ENCODE results near the gene SARS2.

SARS2 gene

DNA sequence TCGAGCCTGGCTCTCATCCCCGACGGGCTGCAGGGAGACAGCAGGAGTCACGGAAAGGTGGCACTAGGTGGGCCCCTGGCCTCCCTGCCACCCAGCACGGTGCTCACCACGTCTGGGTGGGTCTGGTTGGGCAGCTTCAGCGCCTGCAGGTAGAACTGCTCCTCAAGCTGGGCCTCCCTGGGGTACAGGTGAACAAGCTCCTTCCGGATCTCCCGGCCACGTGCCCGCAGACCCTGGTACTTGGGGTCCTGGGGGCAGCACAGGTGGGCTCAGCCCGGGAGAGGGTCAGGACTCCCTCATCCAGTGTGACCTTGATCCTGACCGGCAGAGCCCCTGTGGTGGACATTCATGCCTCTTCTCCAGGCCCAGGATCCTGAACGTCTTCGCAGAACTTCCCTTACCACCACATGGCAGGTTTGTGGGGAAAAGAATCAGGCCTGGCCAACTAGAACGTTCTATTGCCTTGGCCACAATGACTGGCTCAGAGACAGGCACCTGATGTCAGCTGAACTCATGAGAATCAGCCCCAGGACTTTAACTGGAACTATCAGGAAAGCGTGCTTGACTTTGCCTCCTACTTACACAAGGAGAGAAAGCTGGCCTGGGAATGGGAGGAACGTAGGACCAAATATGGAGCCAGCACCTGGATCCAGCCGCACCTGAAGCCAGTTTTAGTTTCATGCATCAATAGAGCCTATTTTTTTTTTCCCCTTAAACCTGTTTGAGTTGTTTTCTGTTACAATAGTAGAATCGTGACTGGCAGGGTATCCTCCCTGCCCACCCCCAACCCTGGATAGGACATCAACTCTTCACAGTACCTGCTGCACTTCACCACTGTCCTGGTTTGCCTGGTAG lies 8.9 kb downstream of the SARS2 start:
- no peak for TF ChIP-seq SIN3A (IDR thresholded peaks at IDR 0.05; ENCODE audit: borderline replicate concordance, insufficient read depth, low read length)
- no peak for TF ChIP-seq POLR2AphosphoS5 (IDR thresholded peaks at IDR 0.05; ENCODE audit: low read depth, low read length)
- TF ChIP-seq, protein P1, sequence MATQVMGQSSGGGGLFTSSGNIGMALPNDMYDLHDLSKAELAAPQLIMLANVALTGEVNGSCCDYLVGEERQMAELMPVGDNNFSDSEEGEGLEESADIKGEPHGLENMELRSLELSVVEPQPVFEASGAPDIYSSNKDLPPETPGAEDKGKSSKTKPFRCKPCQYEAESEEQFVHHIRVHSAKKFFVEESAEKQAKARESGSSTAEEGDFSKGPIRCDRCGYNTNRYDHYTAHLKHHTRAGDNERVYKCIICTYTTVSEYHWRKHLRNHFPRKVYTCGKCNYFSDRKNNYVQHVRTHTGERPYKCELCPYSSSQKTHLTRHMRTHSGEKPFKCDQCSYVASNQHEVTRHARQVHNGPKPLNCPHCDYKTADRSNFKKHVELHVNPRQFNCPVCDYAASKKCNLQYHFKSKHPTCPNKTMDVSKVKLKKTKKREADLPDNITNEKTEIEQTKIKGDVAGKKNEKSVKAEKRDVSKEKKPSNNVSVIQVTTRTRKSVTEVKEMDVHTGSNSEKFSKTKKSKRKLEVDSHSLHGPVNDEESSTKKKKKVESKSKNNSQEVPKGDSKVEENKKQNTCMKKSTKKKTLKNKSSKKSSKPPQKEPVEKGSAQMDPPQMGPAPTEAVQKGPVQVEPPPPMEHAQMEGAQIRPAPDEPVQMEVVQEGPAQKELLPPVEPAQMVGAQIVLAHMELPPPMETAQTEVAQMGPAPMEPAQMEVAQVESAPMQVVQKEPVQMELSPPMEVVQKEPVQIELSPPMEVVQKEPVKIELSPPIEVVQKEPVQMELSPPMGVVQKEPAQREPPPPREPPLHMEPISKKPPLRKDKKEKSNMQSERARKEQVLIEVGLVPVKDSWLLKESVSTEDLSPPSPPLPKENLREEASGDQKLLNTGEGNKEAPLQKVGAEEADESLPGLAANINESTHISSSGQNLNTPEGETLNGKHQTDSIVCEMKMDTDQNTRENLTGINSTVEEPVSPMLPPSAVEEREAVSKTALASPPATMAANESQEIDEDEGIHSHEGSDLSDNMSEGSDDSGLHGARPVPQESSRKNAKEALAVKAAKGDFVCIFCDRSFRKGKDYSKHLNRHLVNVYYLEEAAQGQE (IDR thresholded peaks at IDR 0.05; ENCODE audit: insufficient read depth in 1 of 2, low read depth in 2 of 2, low read length in 2 of 2) = no peak
- TF ChIP-seq FOXP2 (optimal IDR thresholded peaks at IDR 0.05; ENCODE audit: borderline replicate concordance, extremely low read depth, extremely low read length, insufficient read depth) = no peak
- TF ChIP-seq TAF1 (IDR thresholded peaks at IDR 0.05; ENCODE audit: borderline replicate concordance, insufficient read depth, low read length) = no peak

DNA sequence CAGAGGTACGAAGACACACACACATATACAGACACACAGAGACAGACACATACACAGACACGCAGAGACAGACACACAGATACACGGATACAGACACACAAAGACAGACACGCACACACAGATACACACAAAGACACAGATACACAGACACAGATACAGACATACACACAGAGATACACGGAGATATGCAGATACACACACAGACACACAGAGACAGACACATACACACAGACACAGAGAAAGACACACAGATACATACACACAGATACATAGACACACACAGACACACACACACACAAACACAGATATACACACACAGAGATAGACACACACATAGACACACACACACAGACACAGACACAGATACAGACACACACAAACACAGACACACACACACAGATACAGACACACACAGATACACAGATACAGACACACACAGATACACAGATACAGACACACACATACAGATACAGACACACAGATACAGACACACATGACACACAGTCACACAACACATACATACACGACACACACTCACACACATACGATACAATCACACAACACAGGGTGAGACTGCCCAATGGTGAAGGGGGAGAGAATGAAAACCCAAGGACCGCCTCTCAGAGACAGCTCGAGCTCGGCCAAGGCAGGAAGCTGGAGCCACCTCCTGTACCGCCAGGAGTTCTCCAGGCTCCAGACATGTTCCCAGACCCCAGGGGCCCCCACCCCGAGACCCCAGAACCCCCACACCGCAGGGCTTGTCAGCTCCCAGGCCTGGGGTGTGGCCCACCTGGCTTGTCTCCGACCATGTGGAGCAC lies 9.8 kb downstream of the SARS2 start:
- no peak for TF ChIP-seq TAF1 (IDR thresholded peaks at IDR 0.05; ENCODE audit: borderline replicate concordance, insufficient read depth, low read length)
- TF ChIP-seq, protein P1 (IDR thresholded peaks at IDR 0.05; ENCODE audit: insufficient read depth in 1 of 2, low read depth in 2 of 2, low read length in 2 of 2) = no peak
- TF ChIP-seq SIN3A (IDR thresholded peaks at IDR 0.05; ENCODE audit: borderline replicate concordance, insufficient read depth, low read length) = no peak
- TF ChIP-seq FOXP2 (optimal IDR thresholded peaks at IDR 0.05; ENCODE audit: borderline replicate concordance, extremely low read depth, extremely low read length, insufficient read depth) = no peak
- TF ChIP-seq POLR2AphosphoS5 (IDR thresholded peaks at IDR 0.05; ENCODE audit: low read depth, low read length) = no peak

DNA sequence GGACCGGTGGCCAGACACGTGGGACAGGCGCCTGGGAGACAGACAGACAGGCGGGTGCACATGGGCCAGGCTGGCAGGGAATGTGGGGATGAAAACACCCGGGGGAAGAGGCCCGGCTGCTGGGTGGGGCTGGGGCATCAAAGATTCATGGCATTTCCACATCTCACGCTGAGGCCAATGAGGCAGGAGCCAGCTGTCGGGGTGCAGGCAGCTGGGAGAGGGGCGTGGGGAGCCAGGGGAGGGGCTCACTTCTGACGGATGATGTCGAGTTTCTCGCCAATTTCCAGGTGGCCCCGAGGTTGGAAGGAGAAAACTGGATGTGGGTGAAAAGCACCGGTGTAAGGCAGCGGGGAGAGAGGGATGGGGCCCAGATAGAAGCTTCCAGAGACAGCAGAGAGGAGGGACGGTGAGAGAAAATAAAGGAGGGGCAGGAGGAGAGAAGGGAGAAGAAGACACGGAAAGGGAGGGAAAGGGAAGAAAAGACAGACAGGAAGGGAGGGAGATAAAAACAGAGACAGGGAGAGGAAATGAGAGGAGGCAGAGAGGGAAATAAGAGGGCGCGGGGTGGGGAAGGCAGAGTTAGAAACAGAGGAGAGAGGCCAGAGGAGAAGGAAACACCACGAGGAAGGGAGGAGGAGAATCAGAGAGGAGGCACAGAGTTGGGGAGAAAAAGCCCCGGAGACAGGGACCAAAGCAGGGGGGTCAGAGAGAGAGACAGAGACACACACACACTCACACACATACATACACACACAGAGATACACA lies 10.5 kb downstream of the SARS2 start:
- TF ChIP-seq TAF1 (IDR thresholded peaks at IDR 0.05; ENCODE audit: borderline replicate concordance, insufficient read depth, low read length) (no peak), FOXP2 (optimal IDR thresholded peaks at IDR 0.05; ENCODE audit: borderline replicate concordance, extremely low read depth, extremely low read length, insufficient read depth) (no peak), POLR2AphosphoS5 (IDR thresholded peaks at IDR 0.05; ENCODE audit: low read depth, low read length) (no peak), SIN3A (IDR thresholded peaks at IDR 0.05; ENCODE audit: borderline replicate concordance, insufficient read depth, low read length) (no peak)
- TF ChIP-seq, protein P1 (IDR thresholded peaks at IDR 0.05; ENCODE audit: insufficient read depth in 1 of 2, low read depth in 2 of 2, low read length in 2 of 2) = no peak

DNA sequence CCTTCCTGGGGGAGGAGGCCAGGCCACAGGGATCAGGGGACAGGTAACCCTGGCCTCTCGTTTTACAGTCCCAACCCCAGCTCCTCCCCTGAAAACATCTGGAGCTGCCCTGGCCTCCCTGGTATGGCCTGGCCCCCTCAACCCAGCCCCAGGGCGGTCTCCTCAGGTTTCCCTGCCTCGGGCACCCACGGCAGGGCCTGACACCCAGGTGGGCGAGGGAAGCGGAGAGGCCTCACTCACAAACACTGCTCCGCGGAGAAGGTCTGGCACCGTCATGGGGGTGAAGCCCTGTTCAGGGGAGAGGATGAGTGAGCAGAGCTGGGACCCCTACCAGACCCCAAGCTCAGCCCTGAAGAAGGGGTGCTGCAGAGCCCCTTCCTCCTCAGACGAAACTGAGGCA lies 12.0 kb downstream of the SARS2 start:
- TF ChIP-seq SIN3A (IDR thresholded peaks at IDR 0.05; ENCODE audit: borderline replicate concordance, insufficient read depth, low read length) = no peak
- TF ChIP-seq TAF1 (IDR thresholded peaks at IDR 0.05; ENCODE audit: borderline replicate concordance, insufficient read depth, low read length) = no peak
- TF ChIP-seq FOXP2 (optimal IDR thresholded peaks at IDR 0.05; ENCODE audit: borderline replicate concordance, extremely low read depth, extremely low read length, insufficient read depth) = no peak
- TF ChIP-seq, protein P1 (IDR thresholded peaks at IDR 0.05; ENCODE audit: insufficient read depth in 1 of 2, low read depth in 2 of 2, low read length in 2 of 2) = no peak
- TF ChIP-seq POLR2AphosphoS5 (IDR thresholded peaks at IDR 0.05; ENCODE audit: low read depth, low read length) = no peak

All from PFSK-1 (cell line).